ENCODE results near the gene HSP90AA1. TPM values are rescaled to one million over a fixed set of nuclear protein-coding genes. Genes with fewer than 3 reads are reported as not detected.
"Not testable (repeated sequence)": the region's sequence is repeated elsewhere in the genome, so short reads cannot be mapped to it uniquely, and the experiment has no call there.

Gene HSP90AA1
- total RNA-seq, 1 experiment from 2014 or later, result 1,112 TPM

GRCh38 chr14:102074415-102074964 is 12.4 kb downstream of the HSP90AA1 start:
- no peaks in the 10 kb centered on the region for H3K9me3 ChIP-seq (ENCODE audit: low read depth, low read length, poor library complexity, severe bottlenecking)
- intact Hi-C loops (cut with micrococcal nuclease; ENCODE audit: unreplicated experiment), result no loop called here
- ChIA-PET POLR2A (ENCODE audit: low non-redundant PET) (no interaction called here), CTCF (no interaction called here)
- no peaks in the 10 kb centered on the region for H3K27me3 ChIP-seq (replicated peaks; ENCODE audit: insufficient read depth, low read depth, low read length, poor library complexity)
- BruUV-seq (replicated peaks), result no TSS peak
- no peak for DNase-seq (ENCODE audit: low spot score)
- H3K36me3 ChIP-seq (ENCODE audit: insufficient read depth, low read length, poor library complexity, severe bottlenecking), result peaks cover 17% of the 10 kb centered on the region
- no peak overlapping the region for H3K4me3 ChIP-seq (ENCODE audit: low read depth, low read length, poor library complexity, severe bottlenecking)
- H3K4me1 ChIP-seq (ENCODE audit: insufficient read depth, low read length, poor library complexity, severe bottlenecking), result peaks cover 5% of the 10 kb centered on the region
- TF ChIP-seq CTCF (conservative IDR thresholded peaks at IDR 0.05; ENCODE audit: low read depth, low read length), result no peak
- TF ChIP-seq EZH2 (IDR thresholded peaks at IDR 0.05; ENCODE audit: borderline replicate concordance, low read depth, low read length, poor library complexity, severe bottlenecking), result no peak
- no peak overlapping the region for H3K27ac ChIP-seq (ENCODE audit: low read depth, low read length, poor library complexity, severe bottlenecking)

- peak; percentile 75 for DNase-seq (ENCODE audit: low spot score)
- peaks cover 2% of the 10 kb centered on the region for H3K36me3 ChIP-seq (ENCODE audit: insufficient read depth, low read length, poor library complexity, severe bottlenecking)
- H3K4me3 ChIP-seq (ENCODE audit: low read depth, low read length, poor library complexity, severe bottlenecking), result no peak overlapping the region
- intact Hi-C loops (cut with micrococcal nuclease; ENCODE audit: unreplicated experiment), result no loop called here
- H3K4me1 ChIP-seq (ENCODE audit: insufficient read depth, low read length, poor library complexity, severe bottlenecking), result peaks cover 5% of the 10 kb centered on the region
- ChIA-PET POLR2A (ENCODE audit: low non-redundant PET) (no interaction called here), CTCF (interaction anchor here (0.5 to 1.0 kb wide), 2 partner anchors 25 to 477 kb away, joined by 3 to 12 read pairs; no protein-coding TSS in a partner anchor)
- no peak for TF ChIP-seq CTCF (conservative IDR thresholded peaks at IDR 0.05; ENCODE audit: low read depth, low read length)
- TF ChIP-seq EZH2 (IDR thresholded peaks at IDR 0.05; ENCODE audit: borderline replicate concordance, low read depth, low read length, poor library complexity, severe bottlenecking), result no peak
- H3K27me3 ChIP-seq (replicated peaks; ENCODE audit: insufficient read depth, low read depth, low read length, poor library complexity), result no peaks in the 10 kb centered on the region
- no TSS peak for BruUV-seq (replicated peaks)
- peak overlapping the region; percentile 9 for H3K27ac ChIP-seq (ENCODE audit: low read depth, low read length, poor library complexity, severe bottlenecking)
- H3K9me3 ChIP-seq (ENCODE audit: low read depth, low read length, poor library complexity, severe bottlenecking), result no peaks in the 10 kb centered on the region
Observed at GRCh38 chr14:102071283-102071998, 15.4 kb downstream of the HSP90AA1 start.

GRCh38 chr14:102066041-102066451 is 20.8 kb downstream of the HSP90AA1 start:
- Histone ChIP-seq H3K4me3 (ENCODE audit: low read depth, low read length, poor library complexity, severe bottlenecking) (no peak overlapping the region), H3K27me3 (replicated peaks; ENCODE audit: insufficient read depth, low read depth, low read length, poor library complexity) (no peaks in the 10 kb centered on the region), H3K9me3 (ENCODE audit: low read depth, low read length, poor library complexity, severe bottlenecking) (no peaks in the 10 kb centered on the region), H3K4me1 (ENCODE audit: insufficient read depth, low read length, poor library complexity, severe bottlenecking) (peaks cover 4% of the 10 kb centered on the region), H3K36me3 (ENCODE audit: insufficient read depth, low read length, poor library complexity, severe bottlenecking) (no peaks in the 10 kb centered on the region), H3K27ac (ENCODE audit: low read depth, low read length, poor library complexity, severe bottlenecking) (no peak overlapping the region)
- ChIA-PET CTCF (no interaction called here), POLR2A (ENCODE audit: low non-redundant PET) (no interaction called here)
- no TSS peak for BruUV-seq (replicated peaks)
- intact Hi-C loops (cut with micrococcal nuclease; ENCODE audit: unreplicated experiment), result no loop called here
- TF ChIP-seq EZH2 (IDR thresholded peaks at IDR 0.05; ENCODE audit: borderline replicate concordance, low read depth, low read length, poor library complexity, severe bottlenecking) (no peak), CTCF (conservative IDR thresholded peaks at IDR 0.05; ENCODE audit: low read depth, low read length) (no peak)
- no peak for DNase-seq (ENCODE audit: low spot score)

- CTCF ChIA-PET; DNase-seq (ENCODE audit: low spot score); H3K27ac ChIP-seq (ENCODE audit: low read depth, low read length, poor library complexity, severe bottlenecking); H3K27me3 ChIP-seq (replicated peaks; ENCODE audit: insufficient read depth, low read depth, low read length, poor library complexity); H3K9me3 ChIP-seq (ENCODE audit: low read depth, low read length, poor library complexity, severe bottlenecking); BruUV-seq (replicated peaks); POLR2A ChIA-PET (ENCODE audit: low non-redundant PET); H3K4me3 ChIP-seq (ENCODE audit: low read depth, low read length, poor library complexity, severe bottlenecking); H3K36me3 ChIP-seq (ENCODE audit: insufficient read depth, low read length, poor library complexity, severe bottlenecking); H3K4me1 ChIP-seq (ENCODE audit: insufficient read depth, low read length, poor library complexity, severe bottlenecking): not testable (repeated sequence)
- intact Hi-C loops (cut with micrococcal nuclease; ENCODE audit: unreplicated experiment), result loop anchor here (5.0 kb wide), 1 partner anchor 102 kb away; the partner anchor contains the start of gene DYNC1H1
Observed at GRCh38 chr14:102064590-102064989, 22.3 kb downstream of the HSP90AA1 start.
